K562 (cell line): Measurements from ENCODE around the gene DNAJC1. TPM values are rescaled to one million over a fixed set of nuclear protein-coding genes. Genes with fewer than 3 reads are reported as not detected.

ENCODE experiments used
- ATAC-seq: fragments of 200-7000 bp; cut with Tn5 transposase; 3 replicates; pipeline ENCODE4 v1.9.1; 2020; ENCODE audit warnings: moderate library complexity
- BruUV-seq: library from RNA; stranded (reverse); fragments of 400-500 nt; replicated peaks from 2 replicates; lab custom pipeline; 2021; lab: Mats Ljungman, UMichigan
- CTCF ChIA-PET: fragments of 300-600 bp; formaldehyde crosslinking; extraction: SDS; loops from one replicate; lab custom pipeline; 2021; ENCODE audit warnings: low intra/inter-chr PET ratio; lab: Yijun Ruan, JAX
- POLR2A ChIA-PET: fragments of 300-600, 350-650 bp; sonication (Branson Sonifier 250); formaldehyde crosslinking; extraction: SDS; loops from one replicate; lab custom pipeline; 2021; ENCODE audit warnings: antibody characterized with exemption, inconsistent platforms; lab: Yijun Ruan, JAX
- DNase-seq, 4 experiments: peaks; one replicate each; pipeline versions ENCODE4 v3.0.0 to v3.0.0-alpha.2; 2011 to 2018; ENCODE audit warnings: low spot score in 3 of 4, mixed read lengths in 3 of 4; ENCODE audit errors: extremely low read depth in 1 of 4
- FAIRE-seq: peaks from 2 replicates; lab custom pipeline; 2011; peaks lifted over from hg19 to GRCh38; lab: Jason Lieb, UNC
- H2AFZ ChIP-seq: 2 replicates; pipeline ENCODE4 v1.6.0; 2011; ENCODE audit warnings: low read depth, low read length, control low read depth, inconsistent platforms
- H3K27ac ChIP-seq: fragments of 200-600 bp; 3 replicates; pipeline ENCODE4 v1.8.0; 2011; ENCODE audit warnings: low read depth, mild to moderate bottlenecking, control low read depth, inconsistent platforms, low read length, moderate library complexity, mixed read lengths; ENCODE audit errors: extremely low read depth
- H3K27me3 ChIP-seq, 2 experiments: fragments of 300-600 bp in 1 of 2; 2 replicates in 1 of 2; 3 replicates in 1 of 2; pipeline versions ENCODE4 v1.6.0 to v1.8.0; 2011; ENCODE audit warnings: inconsistent platforms in 2 of 2, low read length in 2 of 2, mild to moderate bottlenecking in 1 of 2, mixed read lengths in 1 of 2, moderate library complexity in 1 of 2; ENCODE audit not compliant: control insufficient read depth in 2 of 2, insufficient read depth in 2 of 2
- H3K36me3 ChIP-seq: fragments of 300-600 bp; 3 replicates; pipeline ENCODE4 v1.8.0; 2011; ENCODE audit warnings: mild to moderate bottlenecking, low read length, inconsistent platforms; ENCODE audit not compliant: control insufficient read depth, insufficient read depth
- H3K4me1 ChIP-seq, 2 experiments: fragments of 200-600 bp in 1 of 2; replicated peaks in 1 of 2; 2 replicates in 1 of 2; 3 replicates in 1 of 2; pipeline versions ENCODE4 v1.5.1 to v1.8.0; 2011; ENCODE audit warnings: inconsistent platforms in 2 of 2, low read length in 2 of 2, mild to moderate bottlenecking in 1 of 2, mixed read lengths in 1 of 2, moderate library complexity in 1 of 2; ENCODE audit not compliant: control insufficient read depth in 2 of 2, insufficient read depth in 2 of 2
- H3K4me2 ChIP-seq: 2 replicates; pipeline ENCODE4 v1.6.1; 2011; ENCODE audit warnings: low read length, control low read depth, inconsistent platforms, mixed read lengths; ENCODE audit not compliant: insufficient read depth
- H3K4me3 ChIP-seq: fragments of 200-600 bp; sonication (generic), shearing (Covaris generic); 2 replicates; pipeline ENCODE4 v1.5.1; 2016; ENCODE audit warnings: control low read depth, inconsistent platforms
- H3K79me2 ChIP-seq: fragments of 200-600 bp; 3 replicates; pipeline ENCODE4 v1.8.0; 2011; ENCODE audit warnings: low read length, inconsistent platforms; ENCODE audit not compliant: control insufficient read depth, insufficient read depth
- H3K9ac ChIP-seq, 2 experiments: 2 replicates each; pipeline versions ENCODE4 v1.6.0 to v1.6.1; 2011; ENCODE audit warnings: low read depth in 2 of 2, low read length in 2 of 2, control low read depth in 1 of 2, inconsistent platforms in 1 of 2, mild to moderate bottlenecking in 1 of 2, mixed read lengths in 1 of 2; ENCODE audit not compliant: insufficient read depth in 1 of 2
- H3K9me1 ChIP-seq: one replicate; pipeline ENCODE4 v1.6.0; 2011; ENCODE audit warnings: inconsistent platforms, mild to moderate bottlenecking, low read length, moderate library complexity; ENCODE audit not compliant: control insufficient read depth, insufficient read depth
- H3K9me3 ChIP-seq: replicated peaks from 2 replicates; pipeline ENCODE4 v1.5.1; 2011; ENCODE audit warnings: low read depth, low read length, inconsistent platforms; ENCODE audit not compliant: control insufficient read depth, insufficient read depth
- H4K20me1 ChIP-seq: replicated peaks from 2 replicates; pipeline ENCODE4 v1.6.1; 2011; ENCODE audit warnings: low read length, inconsistent platforms, mixed read lengths; ENCODE audit not compliant: control insufficient read depth, insufficient read depth
- CSDE1 ChIP-seq, 2 experiments: fragments of 450-650 bp; IDR thresholded peaks; 2 replicates each; pipeline ENCODE4 v1.6.1; 2016; ENCODE audit warnings: mild to moderate bottlenecking in 1 of 2
- MEIS2 ChIP-seq: fragments of 450-650 bp; IDR thresholded peaks from 2 replicates; pipeline ENCODE4 v1.6.1; 2014; ENCODE audit warnings: mild to moderate bottlenecking; ENCODE audit not compliant: partially characterized antibody
- NFIC ChIP-seq: fragments of 450-650 bp; IDR thresholded peaks from 2 replicates; pipeline ENCODE4 v1.6.1; 2017; ENCODE audit warnings: mild to moderate bottlenecking, inconsistent platforms
- PBX2 ChIP-seq, 2 experiments: IDR thresholded peaks in 1 of 2; conservative IDR thresholded peaks in 1 of 2; 2 replicates each; pipeline ENCODE4 v1.6.1; 2016; ENCODE audit warnings: low read depth in 2 of 2, mild to moderate bottlenecking in 1 of 2, missing compliant biosample characterization in 1 of 2, missing genetic modification characterization in 1 of 2, moderate library complexity in 1 of 2
- RNF2 ChIP-seq: sonication (generic); IDR thresholded peaks from 2 replicates; pipeline ENCODE4 v1.6.1; 2016
- ZNF655 ChIP-seq: fragments of 250-450 bp; sonication (Bioruptor Pico); IDR thresholded peaks from 2 replicates; pipeline ENCODE4 v1.5.0; 2021
- WGBS: fragments of 100-300 bp; shearing (Covaris generic); methylation state at CpG from one replicate; pipeline ENCODE4 v1.1.6; 2016; ENCODE audit warnings: low coverage, mixed read lengths; ENCODE audit not compliant: insufficient coverage; ENCODE audit errors: missing lambda C conversion rate; 5-methylcytosine and 5-hydroxymethylcytosine counted together
- in situ Hi-C: fragments of 300-500 bp; cut with MboI; formaldehyde crosslinking; loops from 4 replicates; pipeline ENCODE4 v1.15.0; 2018; ENCODE audit warnings: inconsistent platforms, mixed read lengths
- intact Hi-C: fragments of 100-400 bp; cut with micrococcal nuclease; formaldehyde crosslinking; loops from 2 replicates; pipeline ENCODE4 v1.14.2; 2022
- polyA plus RNA-seq, 8 experiments: library from polyadenylated mRNA; depleted of rRNA in 4 of 8; stranded (reverse) in 5 of 8; unstranded in 3 of 8; fragments of >200 nt; fragmentation: Nextera tagmentation in 2 of 8; fragmentation: Illumina TruSeq in 1 of 8; extraction: Ambion mirVana in 2 of 8; extraction: Trizol in 1 of 8; gene quantifications; 2 replicates each; pipeline versions ENCODE4 v1.2.1 to v1.2.3, GENCODE V29; 2011 to 2014; ENCODE audit warnings: inconsistent platforms in 1 of 8, missing spikeins in 1 of 8
- total RNA-seq, 7 experiments: library from RNA; depleted of rRNA in 6 of 7; stranded (reverse); fragments of >200 nt in 6 of 7; fragmentation: Illumina TruSeq in 2 of 7; extraction: Trizol in 2 of 7; gene quantifications; 2 replicates each; pipeline versions ENCODE4 v1.2.1 to v1.2.3, GENCODE V29; 2011 to 2021; ENCODE audit warnings: low replicate concordance in 1 of 7

The DNAJC1 gene
- total and polyA plus RNA-seq, 9 of the 15 experiments (the other 6 are each of a cell fraction or from before 2014, with no cell fraction given), result 5.4 to 77.6 (median 40.3) TPM

GRCh38 chr10:21899736-21900135 lies 103.8 kb downstream of the DNAJC1 start:
- H3K27me3 ChIP-seq, result no peaks in the 10 kb centered on the region
- ChIA-PET CTCF (no interaction called here), POLR2A (interaction anchor here (0.8 to 0.9 kb wide), 2 partner anchors 11 to 19 kb away, joined by 4 read pairs; no protein-coding TSS in a partner anchor)
- in situ Hi-C loops (no loop called here), intact Hi-C loops (no loop called here)
- H3K9me3 ChIP-seq, result peaks cover 5% of the 10 kb centered on the region
- no peak overlapping the region for H2AFZ ChIP-seq
- no peaks in the 10 kb centered on the region for H3K9me1 ChIP-seq
- no peak overlapping the region for H3K9ac ChIP-seq
- FAIRE-seq, result no peak
- 64% methylated on average over 5 of the region's 5 CpGs for WGBS
- peak; percentile 38; the same call in 2 of the 3 replicates for ATAC-seq
- H3K4me3 ChIP-seq, result no peak overlapping the region
- H3K4me2 ChIP-seq, result no peak overlapping the region
- no peaks in the 10 kb centered on the region for H4K20me1 ChIP-seq
- H3K4me1 ChIP-seq, result peaks cover 0 to 3% of the 10 kb centered on the region in 2 experiments; a peak in 2 of 5 replicates
- peak; percentile 64 for TF ChIP-seq NFIC
- no peak for TF ChIP-seq RNF2
- no peak for TF ChIP-seq PBX2 (CRISPR knock-in tag; IDR thresholded peaks at IDR 0.05; ENCODE audit: low read depth)
- peak; percentile 55 for TF ChIP-seq PBX2 (tag; conservative IDR thresholded peaks at IDR 0.05; ENCODE audit: low read depth)
- no peak for TF ChIP-seq ZNF655 (CRISPR knock-in tag)
- TF ChIP-seq CSDE1 (IDR thresholded peaks at IDR 0.05), result no peak
- peak; percentile 47 for TF ChIP-seq MEIS2
- DNase-seq, result peak in 2 of 4 experiments; percentile 14 to 41
- BruUV-seq, result no TSS peak
- no peak overlapping the region for H3K27ac ChIP-seq
- peaks cover 13% of the 10 kb centered on the region; the same call in 2 of the 3 replicates for H3K36me3 ChIP-seq
- H3K79me2 ChIP-seq, result no peaks in the 10 kb centered on the region; the same call in 2 of the 3 replicates
